K562 (cell line): ENCODE measurements around the gene CCR2. TPM values are rescaled to one million over a fixed set of nuclear protein-coding genes. Genes with fewer than 3 reads are reported as not detected.

Experiments used
- BACH1 ChIP-seq: fragments of 200-800 bp; sonication (Bioruptor generic); IDR thresholded peaks from 2 replicates; pipeline ENCODE4 v1.6.1; 2016; ENCODE audit warnings: missing genetic modification characterization, missing compliant biosample characterization
- BRCA1 ChIP-seq, 2 experiments: fragments of 450-650 bp in 1 of 2; sonication (generic) in 1 of 2; formaldehyde crosslinking in 1 of 2; IDR thresholded peaks; 2 replicates each; pipeline versions ENCODE4 v1.5.0 to v1.6.1; 2017 to 2020; ENCODE audit warnings: mild to moderate bottlenecking in 1 of 2, missing genetic modification reagents in 1 of 2
- CCAR2 ChIP-seq: fragments of 200-400 bp; formaldehyde crosslinking; IDR thresholded peaks from 2 replicates; pipeline ENCODE4 v1.6.1; 2017; ENCODE audit warnings: mild to moderate bottlenecking, low read depth, low read length
- E2F3 ChIP-seq: fragments of 250-450 bp; sonication (Bioruptor Pico); IDR thresholded peaks from 2 replicates; pipeline ENCODE4 v1.4.0; 2020; ENCODE audit warnings: mild to moderate bottlenecking
- GABPA ChIP-seq: fragments of 200-800 bp; sonication (Bioruptor generic); conservative IDR thresholded peaks from 2 replicates; pipeline ENCODE4 v1.6.1; 2016; ENCODE audit warnings: low read depth, missing genetic modification characterization, missing compliant biosample characterization
- GATA2 ChIP-seq: sonication (generic); formaldehyde crosslinking; IDR thresholded peaks from 2 replicates; pipeline ENCODE4 v1.4.0; 2020; ENCODE audit warnings: mild to moderate bottlenecking, missing genetic modification reagents
- HCFC1 ChIP-seq: IDR thresholded peaks from 2 replicates; pipeline ENCODE4 v1.6.1; 2012; ENCODE audit warnings: low read depth, low read length, improper control_type of control experiment
- HNRNPUL1 ChIP-seq: fragments of 200-400 bp; formaldehyde crosslinking; IDR thresholded peaks from 2 replicates; pipeline ENCODE4 v1.6.1; 2017; ENCODE audit warnings: low read length
- HOXB6 ChIP-seq: fragments of 250-450 bp; sonication (Bioruptor Pico); IDR thresholded peaks from 2 replicates; pipeline ENCODE4 v1.5.1; 2022; ENCODE audit warnings: mild to moderate bottlenecking, borderline replicate concordance
- ILK ChIP-seq: fragments of 450-650 bp; IDR thresholded peaks from 2 replicates; pipeline ENCODE4 v1.6.1; 2016; ENCODE audit warnings: missing genetic modification characterization, low read depth, mild to moderate bottlenecking, missing compliant biosample characterization, moderate library complexity, borderline replicate concordance
- MTF1 ChIP-seq: fragments of 250-450 bp; sonication (Bioruptor Pico); IDR thresholded peaks from 2 replicates; pipeline ENCODE4 v1.9.0; 2021; ENCODE audit warnings: moderate library complexity, mild to moderate bottlenecking, inconsistent platforms, borderline replicate concordance
- POU5F1 ChIP-seq: fragments of 150-350 bp; IDR thresholded peaks from 2 replicates; pipeline ENCODE4 v1.6.1; 2014; ENCODE audit warnings: borderline replicate concordance, low read length, low read depth, mild to moderate bottlenecking; ENCODE audit not compliant: partially characterized antibody
- PTRF ChIP-seq: fragments of 450-650 bp; IDR thresholded peaks from 2 replicates; pipeline ENCODE4 v1.6.1; 2016; ENCODE audit warnings: mild to moderate bottlenecking, missing genetic modification characterization, missing compliant biosample characterization
- SMAD3 ChIP-seq: fragments of 450-650 bp; formaldehyde crosslinking; conservative IDR thresholded peaks from 2 replicates; pipeline ENCODE4 v1.4.0; 2020; ENCODE audit warnings: mild to moderate bottlenecking
- SMARCA5 ChIP-seq: fragments of 450-650 bp; IDR thresholded peaks from 2 replicates; pipeline ENCODE4 v1.6.1; 2016
- SMARCE1 ChIP-seq: fragments of 450-650 bp; IDR thresholded peaks from 2 replicates; pipeline ENCODE4 v1.7.1; 2016; ENCODE audit warnings: mild to moderate bottlenecking
- SUPT5H ChIP-seq: fragments of 450-650 bp; IDR thresholded peaks from 2 replicates; pipeline ENCODE4 v1.6.1; 2016
- TCF7L2 ChIP-seq: fragments of 150-350 bp; IDR thresholded peaks from 2 replicates; pipeline ENCODE4 v1.6.1; 2016; ENCODE audit warnings: low read depth, mild to moderate bottlenecking, low read length, moderate library complexity
- TRIM28 ChIP-seq: fragments of 450-650 bp; IDR thresholded peaks from 2 replicates; pipeline ENCODE4 v1.6.1; 2017
- ZFP36 ChIP-seq: fragments of 150-350 bp; IDR thresholded peaks from 2 replicates; pipeline ENCODE4 v1.6.1; 2018; ENCODE audit warnings: low read length, low read depth; ENCODE audit not compliant: partially characterized antibody
- ZNF239 ChIP-seq: fragments of 250-450 bp; sonication (Bioruptor Pico); IDR thresholded peaks from 2 replicates; pipeline ENCODE4 v1.4.0; 2020; ENCODE audit warnings: mild to moderate bottlenecking
- ZNF277 ChIP-seq: fragments of 250-450 bp; sonication (Bioruptor Pico); IDR thresholded peaks from 2 replicates; pipeline ENCODE4 v1.8.0; 2022; ENCODE audit warnings: inconsistent platforms, mild to moderate bottlenecking, moderate library complexity, borderline replicate concordance
- ZNF644 ChIP-seq: fragments of 200-800 bp; sonication (Bioruptor generic); IDR thresholded peaks from 2 replicates; pipeline ENCODE4 v1.6.1; 2016; ENCODE audit warnings: low read depth, missing genetic modification characterization, missing compliant biosample characterization
- ZNF75A ChIP-seq: fragments of 450-650 bp; formaldehyde crosslinking; IDR thresholded peaks from 2 replicates; pipeline ENCODE4 v1.4.0; 2020; ENCODE audit warnings: mild to moderate bottlenecking
- polyA plus RNA-seq, 8 experiments: library from polyadenylated mRNA; depleted of rRNA in 4 of 8; stranded (reverse) in 5 of 8; unstranded in 3 of 8; fragments of >200 nt; fragmentation: Nextera tagmentation in 2 of 8; fragmentation: Illumina TruSeq in 1 of 8; extraction: Ambion mirVana in 2 of 8; extraction: Trizol in 1 of 8; gene quantifications; 2 replicates each; pipeline versions ENCODE4 v1.2.1 to v1.2.3, GENCODE V29; 2011 to 2014; ENCODE audit warnings: inconsistent platforms in 1 of 8, missing spikeins in 1 of 8
- total RNA-seq, 7 experiments: library from RNA; depleted of rRNA in 6 of 7; stranded (reverse); fragments of >200 nt in 6 of 7; fragmentation: Illumina TruSeq in 2 of 7; extraction: Trizol in 2 of 7; gene quantifications; 2 replicates each; pipeline versions ENCODE4 v1.2.1 to v1.2.3, GENCODE V29; 2011 to 2021; ENCODE audit warnings: low replicate concordance in 1 of 7
- TF ChIP-seq, protein P1 (sequence below): fragments of 450-650 bp; IDR thresholded peaks from 2 replicates; pipeline ENCODE4 v1.6.1; 2018; ENCODE audit warnings: mild to moderate bottlenecking, low read depth; ENCODE audit not compliant: partially characterized antibody
- TF ChIP-seq, protein P2 (sequence below): conservative IDR thresholded peaks from 2 replicates; pipeline ENCODE4 v1.6.1; 2011; ENCODE audit warnings: low read depth, mild to moderate bottlenecking, low read length; ENCODE audit not compliant: control insufficient read depth

The CCR2 gene
- total and polyA plus RNA-seq, 9 of the 15 experiments (the other 6 are each of a cell fraction or from before 2014, with no cell fraction given), result not detected

GRCh38 chr3:46406788-46407611 lies 53.1 kb downstream of the CCR2 start, which contains the start of the genes CCR5AS and CCRL2 (continued):
- TF ChIP-seq ZFP36 (peak; percentile 16), ZNF277 (CRISPR knock-in tag) (no peak), GATA2 (CRISPR knock-in tag) (peak; percentile 94), TCF7L2 (peak; percentile 31; the same call in 1 of the 2 replicates), HNRNPUL1 (no peak; the same call in 1 of the 2 replicates), PTRF (peak; percentile 50), BACH1 (tag) (peak; percentile 71; the same call in 1 of the 2 replicates), MTF1 (CRISPR knock-in tag) (no peak), ZNF239 (CRISPR knock-in tag) (no peak; the same call in none of the 2 replicates), SMAD3 (CRISPR knock-in tag) (peak; percentile 90), HCFC1 (peak; percentile 39), POU5F1 (no peak), ZNF75A (no peak), SMARCA5 (peak; percentile 32; the same call in 1 of the 2 replicates), TRIM28 (no peak), SUPT5H (peak; percentile 61), HOXB6 (CRISPR knock-in tag) (0 out of 2 replicates have a peak, but pooled peaks have one; percentile 75), ZNF644 (tag) (peak; percentile 85), GABPA (tag) (peak; percentile 91), E2F3 (CRISPR knock-in tag) (no peak; the same call in 1 of the 2 replicates), CCAR2 (no peak), ILK (tag) (no peak), BRCA1 (IDR thresholded peaks at IDR 0.05) (no peak), BRCA1 (CRISPR knock-in tag; IDR thresholded peaks at IDR 0.05) (no peak), SMARCE1 (peak; percentile 90)
- TF ChIP-seq, protein P1, sequence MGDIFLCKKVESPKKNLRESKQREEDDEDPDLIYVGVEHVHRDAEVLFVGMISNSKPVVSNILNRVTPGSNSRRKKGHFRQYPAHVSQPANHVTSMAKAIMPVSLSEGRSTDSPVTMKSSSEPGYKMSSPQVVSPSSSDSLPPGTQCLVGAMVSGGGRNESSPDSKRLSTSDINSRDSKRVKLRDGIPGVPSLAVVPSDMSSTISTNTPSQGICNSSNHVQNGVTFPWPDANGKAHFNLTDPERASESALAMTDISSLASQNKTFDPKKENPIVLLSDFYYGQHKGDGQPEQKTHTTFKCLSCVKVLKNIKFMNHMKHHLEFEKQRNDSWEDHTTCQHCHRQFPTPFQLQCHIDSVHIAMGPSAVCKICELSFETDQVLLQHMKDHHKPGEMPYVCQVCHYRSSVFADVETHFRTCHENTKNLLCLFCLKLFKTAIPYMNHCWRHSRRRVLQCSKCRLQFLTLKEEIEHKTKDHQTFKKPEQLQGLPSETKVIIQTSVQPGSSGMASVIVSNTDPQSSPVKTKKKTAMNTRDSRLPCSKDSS, result no peak
- TF ChIP-seq, protein P2, sequence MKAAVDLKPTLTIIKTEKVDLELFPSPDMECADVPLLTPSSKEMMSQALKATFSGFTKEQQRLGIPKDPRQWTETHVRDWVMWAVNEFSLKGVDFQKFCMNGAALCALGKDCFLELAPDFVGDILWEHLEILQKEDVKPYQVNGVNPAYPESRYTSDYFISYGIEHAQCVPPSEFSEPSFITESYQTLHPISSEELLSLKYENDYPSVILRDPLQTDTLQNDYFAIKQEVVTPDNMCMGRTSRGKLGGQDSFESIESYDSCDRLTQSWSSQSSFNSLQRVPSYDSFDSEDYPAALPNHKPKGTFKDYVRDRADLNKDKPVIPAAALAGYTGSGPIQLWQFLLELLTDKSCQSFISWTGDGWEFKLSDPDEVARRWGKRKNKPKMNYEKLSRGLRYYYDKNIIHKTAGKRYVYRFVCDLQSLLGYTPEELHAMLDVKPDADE, result peak; percentile 53; the same call in 1 of the 2 replicates
